A549 (cell line): Measurements from ENCODE around the gene FAM20C. TPM values are rescaled to one million over a fixed set of nuclear protein-coding genes. Genes with fewer than 3 reads are reported as not detected.

ENCODE experiments used
- ATAC-seq, 2 experiments: fragments of 200-7000 bp in 1 of 2; fragments of >200 bp in 1 of 2; cut with Nextera tagmentation in 1 of 2; cut with Tn5 transposase in 1 of 2; 3 replicates each; pipeline versions ENCODE4 v1.8.0 to v1.9.1; 2018 to 2020; ENCODE audit warnings: mild to moderate bottlenecking in 1 of 2, moderate library complexity in 1 of 2
- CTCF ChIA-PET: fragments of 300-600 bp; sonication (Branson Sonifier 250); formaldehyde crosslinking; extraction: SDS; loops from one replicate; lab custom pipeline; 2021; ENCODE audit warnings: antibody characterized with exemption, inconsistent platforms; lab: Yijun Ruan, JAX
- POLR2A ChIA-PET: fragments of 350-600 bp; formaldehyde crosslinking; extraction: SDS; loops from one replicate; lab custom pipeline; 2021; ENCODE audit warnings: antibody characterized with exemption, inconsistent platforms; lab: Yijun Ruan, JAX
- DNase-seq, 2 experiments: peaks; one replicate each; pipeline versions ENCODE4 v3.0.0 to v3.0.0-alpha.2; 2011 to 2016; ENCODE audit warnings: low read depth in 1 of 2, low spot score in 1 of 2
- FAIRE-seq: peaks from 2 replicates; lab custom pipeline; 2011; peaks lifted over from hg19 to GRCh38; lab: Jason Lieb, UNC
- H3K27ac ChIP-seq, 2 experiments: fragments of >200 bp; sonication (Bioruptor Twin); formaldehyde crosslinking; 3 replicates each; pipeline ENCODE4 v1.5.1; 2016 to 2017
- H3K4me1 ChIP-seq: fragments of >200 bp; sonication (Bioruptor Twin); formaldehyde crosslinking; 3 replicates; pipeline ENCODE4 v1.6.1; 2016
- H3K4me2 ChIP-seq: fragments of >200 bp; sonication (Bioruptor Twin); formaldehyde crosslinking; 3 replicates; pipeline ENCODE4 v1.6.1; 2016
- H3K4me3 ChIP-seq: fragments of >200 bp; sonication (Bioruptor Twin); formaldehyde crosslinking; 3 replicates; pipeline ENCODE4 v1.5.1; 2016
- H3K9me3 ChIP-seq: fragments of >200 bp; sonication (Bioruptor Twin); formaldehyde crosslinking; 3 replicates; pipeline ENCODE4 v1.6.1; 2016
- BCL3 ChIP-seq: fragments of >200 bp; sonication (Bioruptor Twin); formaldehyde crosslinking; IDR thresholded peaks from 3 replicates; pipeline ENCODE4 v1.6.1; 2016
- BHLHE40 ChIP-seq: IDR thresholded peaks from 2 replicates; pipeline ENCODE4 v1.6.1; 2012; ENCODE audit warnings: low read depth, low read length, inconsistent platforms
- CBX8 ChIP-seq: fragments of 200-600 bp; sonication (generic); IDR thresholded peaks from 2 replicates; pipeline ENCODE4 v1.6.1; 2016
- CEBPB ChIP-seq, 2 experiments: fragments of >200 bp in 1 of 2; sonication (Bioruptor Twin) in 1 of 2; formaldehyde crosslinking in 1 of 2; IDR thresholded peaks; 2 replicates each; pipeline ENCODE4 v1.6.1; 2012 to 2016
- CTCF ChIP-seq: fragments of >200 bp; sonication (Bioruptor Twin); formaldehyde crosslinking; IDR thresholded peaks from 3 replicates; pipeline ENCODE4 v1.5.1; 2016
- E2F6 ChIP-seq: IDR thresholded peaks from 2 replicates; pipeline ENCODE4 v1.6.1; 2012; ENCODE audit warnings: low read depth, borderline replicate concordance
- FOSL2 ChIP-seq, 2 experiments: fragments of 450-650 bp in 1 of 2; fragments of >200 bp in 1 of 2; sonication (Bioruptor Twin) in 1 of 2; formaldehyde crosslinking; IDR thresholded peaks; 2 replicates each; pipeline versions ENCODE4 v1.5.0 to v1.6.1; 2016 to 2020; ENCODE audit warnings: mild to moderate bottlenecking in 1 of 2, moderate library complexity in 1 of 2
- HDAC2 ChIP-seq: fragments of 200-600 bp; sonication (generic); IDR thresholded peaks from 2 replicates; pipeline ENCODE4 v1.6.1; 2016
- HMGXB4 ChIP-seq: fragments of 250-450 bp; sonication (Bioruptor Pico); IDR thresholded peaks from 2 replicates; pipeline ENCODE4 v1.5.0; 2021; ENCODE audit warnings: mild to moderate bottlenecking, moderate library complexity, borderline replicate concordance
- JUN ChIP-seq, 2 experiments: fragments of >200 bp; sonication (Bioruptor Twin); formaldehyde crosslinking; IDR thresholded peaks; 2 replicates in 1 of 2; 3 replicates in 1 of 2; pipeline ENCODE4 v1.6.1; 2016 to 2017
- KDM5A ChIP-seq: fragments of 200-600 bp; sonication (generic); IDR thresholded peaks from 2 replicates; pipeline ENCODE4 v1.6.1; 2016; ENCODE audit warnings: antibody characterized with exemption, mild to moderate bottlenecking
- PBX3 ChIP-seq: IDR thresholded peaks from 2 replicates; pipeline ENCODE4 v1.6.1; 2012
- POLR2AphosphoS2 ChIP-seq: conservative IDR thresholded peaks from 2 replicates; pipeline ENCODE4 v1.6.1; 2012; ENCODE audit warnings: low read length, improper control_type of control experiment, inconsistent platforms
- RARB ChIP-seq: fragments of 250-450 bp; sonication (Bioruptor Pico); IDR thresholded peaks from 2 replicates; pipeline ENCODE4 v1.8.0; 2021; ENCODE audit warnings: mild to moderate bottlenecking, moderate library complexity
- RCOR1 ChIP-seq: fragments of 150-350 bp; IDR thresholded peaks from 2 replicates; pipeline ENCODE4 v1.6.1; 2014; ENCODE audit warnings: antibody characterized with exemption, low read length, low read depth
- RFX5 ChIP-seq: fragments of 450-650 bp; IDR thresholded peaks from 2 replicates; pipeline ENCODE4 v1.7.1; 2014; ENCODE audit warnings: antibody characterized with exemption, mild to moderate bottlenecking, moderate library complexity
- TP53 ChIP-seq: fragments of 250-450 bp; sonication (Bioruptor Pico); IDR thresholded peaks from 2 replicates; pipeline ENCODE4 v1.5.0; 2021; ENCODE audit warnings: mild to moderate bottlenecking, moderate library complexity
- ZC3H11A ChIP-seq: fragments of 450-650 bp; IDR thresholded peaks from 2 replicates; pipeline ENCODE4 v1.6.1; 2014; ENCODE audit warnings: antibody characterized with exemption, mild to moderate bottlenecking
- ZFP36 ChIP-seq: fragments of 450-650 bp; IDR thresholded peaks from 2 replicates; pipeline ENCODE4 v1.6.1; 2014; ENCODE audit warnings: borderline replicate concordance; ENCODE audit not compliant: partially characterized antibody
- WGBS: methylation state at CpG from one replicate; pipeline ENCODE4 v1.1.6; 2017; ENCODE audit errors: missing lambda C conversion rate; 5-methylcytosine and 5-hydroxymethylcytosine counted together
- polyA plus RNA-seq, 4 experiments: library from polyadenylated mRNA; depleted of rRNA in 3 of 4; stranded (reverse); fragments of >200 nt; fragmentation: RNase III in 1 of 4; extraction: RNeasy Plus Mini Kit Qiagen cat#74134 plus additional on column Dnase treatment in 1 of 4; gene quantifications; 2 replicates in 3 of 4; 3 replicates in 1 of 4; pipeline ENCODE4 v1.2.3, GENCODE V29; 2011 to 2017

The FAM20C gene
- polyA plus RNA-seq, 2 of the 4 experiments (the other 2 are of a cell fraction), result 5.6 to 20.3 TPM

- DNase-seq, result no peak
- WGBS, result 94% methylated on average over 16 of the region's 22 CpGs
- CTCF ChIA-PET, result interaction anchor here (1.0 kb wide), 1 partner anchor 88 kb away, joined by 4 read pairs; no protein-coding TSS in a partner anchor
Observed at GRCh38 chr7:244974-245373, 52.6 kb downstream of the FAM20C start.

GRCh38 chr7:245574-246295 lies 53.4 kb downstream of the FAM20C start:
- TF ChIP-seq JUN (IDR thresholded peaks at IDR 0.05), result no peak
- no peak for TF ChIP-seq BCL3
- TF ChIP-seq FOSL2 (IDR thresholded peaks at IDR 0.05), result no peak
- no peak for TF ChIP-seq FOSL2 (CRISPR knock-in tag; IDR thresholded peaks at IDR 0.05)
- TF ChIP-seq CTCF, result no peak
- TF ChIP-seq KDM5A, result no peak
- TF ChIP-seq ZC3H11A, result no peak
- TF ChIP-seq BHLHE40, result no peak
- TF ChIP-seq TP53 (CRISPR knock-in tag), result no peak
- TF ChIP-seq RARB, result no peak
- TF ChIP-seq RCOR1, result no peak
- no peak for TF ChIP-seq E2F6
- TF ChIP-seq CBX8, result no peak
- TF ChIP-seq RFX5, result no peak
- no peak for TF ChIP-seq PBX3
- no peak for TF ChIP-seq POLR2AphosphoS2
- no peak for TF ChIP-seq CEBPB (IDR thresholded peaks at IDR 0.05)
- 89% methylated on average over 25 of the region's 36 CpGs for WGBS
- no peak for FAIRE-seq

More at GRCh38 chr7:244974-245373, 52.6 kb downstream of the FAM20C start:
- no peak overlapping the region for H3K4me3 ChIP-seq
- 0 out of 3 replicates have a peak, but pooled peaks cover 4% of the 10 kb centered on the region for H3K4me1 ChIP-seq
- TF ChIP-seq HDAC2 (no peak), HMGXB4 (CRISPR knock-in tag) (no peak), E2F6 (no peak), ZFP36 (no peak), BHLHE40 (no peak), FOSL2 (IDR thresholded peaks at IDR 0.05) (no peak), FOSL2 (CRISPR knock-in tag; IDR thresholded peaks at IDR 0.05) (no peak), CEBPB (IDR thresholded peaks at IDR 0.05) (no peak)
- TF ChIP-seq, all 56 proteins: peak for 0
- ATAC-seq, result no peak
- Histone ChIP-seq H3K27ac (no peak overlapping the region), H3K9me3 (no peaks in the 10 kb centered on the region), H3K4me2 (no peak overlapping the region)
- POLR2A ChIA-PET, result no interaction called here
- no peak for FAIRE-seq

More at GRCh38 chr7:245574-246295, 53.4 kb downstream of the FAM20C start:
- Histone ChIP-seq H3K4me2 (no peak overlapping the region), H3K4me1 (0 out of 3 replicates have a peak, but pooled peaks cover 2% of the 10 kb centered on the region), H3K9me3 (no peaks in the 10 kb centered on the region), H3K27ac (no peak overlapping the region; a peak in 1 of 6 replicates), H3K4me3 (no peak overlapping the region)
- peak in 1 of 2 experiments; percentile 19; a peak in 1 of 6 replicates for ATAC-seq
- no peak for DNase-seq
- POLR2A ChIA-PET, result no interaction called here
- CTCF ChIA-PET, result interaction anchor here (1.0 kb wide), 1 partner anchor 87 kb away, joined by 4 read pairs; no protein-coding TSS in a partner anchor
